Activated CD8-positive, alpha-beta memory T cell treated with anti-CD3 and anti-CD28 coated beads for 36 hours (primary cell): ENCODE data around the gene STX4. TPM values are rescaled to one million over a fixed set of nuclear protein-coding genes. Genes with fewer than 3 reads are reported as not detected.
"Not testable (repeated sequence)": the region's sequence is repeated elsewhere in the genome, so short reads cannot be mapped to it uniquely, and the experiment has no call there.

Source experiments
- CTCF ChIA-PET: fragments of 350-600 bp; sonication (Branson Sonifier 250); formaldehyde crosslinking; loops from one replicate; lab custom pipeline; 2021; ENCODE audit warnings: antibody characterized with exemption; lab: Charles Lee
- POLR2A ChIA-PET: fragments of 350-600 bp; sonication (Branson Sonifier 250); formaldehyde crosslinking; loops from one replicate; lab custom pipeline; 2021; ENCODE audit warnings: antibody characterized with exemption; lab: Charles Lee
- total RNA-seq, 2 experiments: library from RNA; stranded (reverse); gene quantifications; one replicate each; pipeline ENCODE4 v1.2.3, GENCODE V29; 2021

The STX4 gene
- total RNA-seq, 2 experiments from 2014 or later = 40.0 to 41.2 TPM

DNA sequence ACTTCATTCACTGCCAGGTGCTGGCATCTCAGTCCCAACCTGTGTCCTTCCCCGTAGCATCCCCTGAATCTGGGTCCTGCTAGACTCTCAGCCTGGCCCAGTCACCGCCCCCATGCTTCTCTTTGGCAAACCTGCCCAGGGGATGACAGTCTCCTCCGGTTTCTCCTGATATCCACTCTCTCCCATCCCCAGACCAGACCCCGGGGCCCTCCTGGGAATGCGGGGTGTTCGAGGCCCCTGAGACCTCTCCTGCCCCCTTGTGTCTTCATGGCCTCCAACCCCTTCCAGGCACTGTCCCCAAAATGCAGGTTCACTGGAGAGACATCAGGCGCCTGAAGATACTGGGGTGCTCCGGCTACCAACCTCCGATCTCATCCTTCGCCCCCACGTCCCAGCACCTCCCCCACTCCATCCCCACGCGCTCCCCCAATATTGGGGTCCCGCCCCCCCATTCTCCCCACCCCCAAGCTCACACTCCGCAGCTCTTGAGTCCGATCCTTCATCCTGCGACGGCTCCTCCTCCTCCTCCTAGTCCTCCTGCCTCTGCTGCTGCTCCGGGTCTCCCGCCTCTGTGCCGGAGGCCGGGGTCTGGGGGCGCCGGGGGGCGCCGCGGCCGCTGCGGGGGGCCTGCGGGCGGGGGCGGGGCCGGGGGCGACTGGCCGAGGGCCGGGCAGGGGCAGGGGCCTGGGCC is 23.3 kb upstream of the STX4 start:
- ChIA-PET POLR2A (no interaction called here), CTCF (no interaction called here)

DNA sequence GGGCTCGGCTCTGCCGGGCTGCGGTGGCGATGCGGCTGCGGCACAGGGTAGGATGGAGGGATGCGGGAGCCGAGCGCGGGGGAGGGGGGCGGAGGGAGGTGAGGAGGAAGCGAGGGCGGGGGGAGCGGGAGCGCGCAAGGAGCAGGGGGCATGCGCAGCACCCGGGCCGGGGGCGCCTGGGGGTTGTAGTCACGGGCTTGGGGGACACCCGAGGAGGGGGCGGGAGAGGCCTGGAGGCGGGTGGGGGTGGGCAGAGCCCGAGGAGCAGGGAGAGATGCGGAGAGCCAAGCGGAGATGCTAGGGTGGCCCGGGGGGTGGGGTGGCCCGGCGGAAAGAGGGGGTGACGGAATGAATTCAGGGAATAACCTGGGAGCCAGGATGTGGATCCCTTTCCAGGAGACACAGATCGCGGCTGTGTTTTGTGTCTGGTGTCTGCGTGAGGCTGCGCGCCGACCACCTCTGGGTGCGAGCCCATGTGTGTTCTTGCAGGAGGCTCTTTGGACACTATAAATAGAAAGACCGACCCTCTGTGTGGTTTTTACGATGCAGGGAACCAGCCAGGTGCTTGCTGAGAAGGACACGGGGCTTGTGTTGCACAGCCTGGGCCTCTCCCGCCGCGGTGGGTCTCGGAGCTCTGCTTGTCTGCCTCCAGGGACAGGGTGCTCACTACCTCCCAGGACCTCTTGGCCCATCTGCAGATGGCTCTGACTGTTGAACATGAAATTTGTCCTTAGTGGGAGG is 22.6 kb upstream of the STX4 start, which contains the start of gene STX1B:
Gene STX1B, minus strand, starts transcription at position 54 of the 741 bp plus-strand sequence. CDS start 242 bp downstream, outside the sequence.
- ChIA-PET CTCF (no interaction called here), POLR2A (no interaction called here)

DNA sequence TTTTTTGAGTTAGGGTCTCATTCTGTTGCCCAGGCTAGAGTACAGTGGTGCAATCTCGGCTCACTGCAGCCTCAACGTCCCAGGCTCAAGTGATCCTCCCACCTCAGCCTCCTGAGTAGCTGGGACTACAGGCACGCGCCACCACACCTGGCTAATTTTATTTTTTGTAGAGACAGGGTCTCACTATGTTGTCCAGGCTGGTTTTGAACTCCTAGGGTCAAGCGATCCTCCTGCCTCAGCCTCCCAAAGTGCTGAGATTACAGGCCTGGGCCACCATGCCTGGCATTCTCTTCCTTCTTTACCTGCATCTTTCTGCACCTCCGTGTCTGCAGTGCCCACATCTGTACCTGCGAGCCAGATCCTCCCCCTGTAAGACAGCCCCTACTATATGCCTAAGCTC is 21.5 kb upstream of the STX4 start:
- CTCF ChIA-PET, POLR2A ChIA-PET: not testable (repeated sequence)

DNA sequence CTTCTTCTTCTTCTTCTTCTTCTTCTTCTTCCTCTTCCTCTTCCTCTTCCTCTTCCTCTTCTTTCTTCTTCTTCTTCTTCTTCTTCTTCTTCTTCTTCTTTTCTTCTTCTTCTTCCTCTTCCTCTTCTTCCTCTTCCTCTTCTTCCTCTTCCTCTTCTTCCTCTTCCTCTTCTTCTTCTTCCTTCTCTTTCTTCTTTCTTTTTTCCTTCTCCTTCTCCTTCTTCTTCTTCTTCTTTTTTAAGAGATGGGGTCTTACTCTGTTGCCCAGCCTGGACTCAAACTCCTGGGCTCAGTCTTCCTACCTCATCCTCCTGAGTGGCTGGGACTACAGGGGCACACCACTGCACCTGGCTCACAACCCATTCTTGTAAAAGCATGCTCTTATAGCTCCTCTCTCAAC is 20.1 kb upstream of the STX4 start:
- POLR2A ChIA-PET, CTCF ChIA-PET: not testable (repeated sequence)

DNA sequence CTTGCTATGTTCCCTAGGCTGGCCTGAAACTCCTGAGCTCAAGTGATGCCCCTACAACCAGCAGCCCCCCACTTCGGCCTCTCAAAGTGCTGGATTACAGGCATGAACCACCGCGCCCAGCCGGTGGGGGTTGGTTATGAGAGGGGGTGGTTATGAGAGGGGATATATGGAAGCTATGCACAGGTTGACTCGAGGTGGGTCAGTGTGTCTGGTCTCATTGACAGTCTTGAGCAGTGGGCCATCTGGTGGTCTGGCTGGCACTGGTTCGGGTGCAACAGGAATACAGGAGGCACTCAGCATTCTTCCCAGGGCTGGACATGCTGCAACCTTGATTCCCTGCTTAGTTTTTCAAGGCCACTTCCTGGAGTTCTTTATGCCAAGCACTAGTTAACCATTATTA is 17.3 kb upstream of the STX4 start:
- ChIA-PET CTCF (interaction anchor here (0.7 to 1.2 kb wide), 2 partner anchors 13 to 215 kb away, joined by 3 to 5 read pairs; no protein-coding TSS in a partner anchor), POLR2A (no interaction called here)

DNA sequence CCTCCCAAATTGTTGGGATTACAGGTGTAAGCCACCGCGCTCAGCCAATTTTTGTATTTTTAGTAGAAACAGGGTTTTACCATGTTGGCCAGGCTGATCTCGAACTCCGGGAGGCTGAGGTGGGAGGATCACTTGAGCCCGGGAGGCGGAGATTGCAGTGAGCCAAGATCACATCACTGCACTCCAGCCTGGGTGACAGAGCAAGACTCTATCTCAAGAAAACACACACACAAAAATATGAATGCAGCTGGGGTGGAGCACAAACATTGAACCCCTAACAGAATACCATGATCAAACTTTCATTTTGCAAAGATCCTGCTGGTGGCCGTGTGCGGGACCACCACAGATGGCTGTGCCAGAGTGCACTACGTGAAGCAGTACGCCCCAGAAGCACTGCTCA is 15.6 kb upstream of the STX4 start:
- CTCF ChIA-PET, POLR2A ChIA-PET: not testable (repeated sequence)

DNA sequence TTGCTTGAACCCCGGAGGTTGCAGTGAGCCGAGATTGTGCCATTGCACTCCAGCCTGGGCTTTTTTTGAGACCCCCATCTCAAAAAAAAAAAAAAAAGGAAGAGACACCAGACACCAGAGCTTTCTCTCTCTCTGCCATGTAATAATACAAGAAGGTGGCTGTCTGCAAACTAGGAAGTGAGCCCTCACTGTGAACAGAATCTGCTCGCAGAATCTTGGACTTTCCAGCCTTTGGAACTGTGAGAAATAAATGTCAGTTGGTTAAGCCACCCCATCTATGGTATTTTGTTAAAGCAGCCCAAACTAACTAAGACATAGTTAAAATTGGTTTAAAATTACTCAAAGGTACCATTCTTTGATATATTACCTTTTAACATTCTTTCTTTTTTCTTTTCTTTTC is 12.8 kb upstream of the STX4 start:
- CTCF ChIA-PET = interaction anchor here (0.7 kb wide), 1 partner anchor 17 kb away, joined by 3 read pairs; no protein-coding TSS in a partner anchor
- POLR2A ChIA-PET = no interaction called here

DNA sequence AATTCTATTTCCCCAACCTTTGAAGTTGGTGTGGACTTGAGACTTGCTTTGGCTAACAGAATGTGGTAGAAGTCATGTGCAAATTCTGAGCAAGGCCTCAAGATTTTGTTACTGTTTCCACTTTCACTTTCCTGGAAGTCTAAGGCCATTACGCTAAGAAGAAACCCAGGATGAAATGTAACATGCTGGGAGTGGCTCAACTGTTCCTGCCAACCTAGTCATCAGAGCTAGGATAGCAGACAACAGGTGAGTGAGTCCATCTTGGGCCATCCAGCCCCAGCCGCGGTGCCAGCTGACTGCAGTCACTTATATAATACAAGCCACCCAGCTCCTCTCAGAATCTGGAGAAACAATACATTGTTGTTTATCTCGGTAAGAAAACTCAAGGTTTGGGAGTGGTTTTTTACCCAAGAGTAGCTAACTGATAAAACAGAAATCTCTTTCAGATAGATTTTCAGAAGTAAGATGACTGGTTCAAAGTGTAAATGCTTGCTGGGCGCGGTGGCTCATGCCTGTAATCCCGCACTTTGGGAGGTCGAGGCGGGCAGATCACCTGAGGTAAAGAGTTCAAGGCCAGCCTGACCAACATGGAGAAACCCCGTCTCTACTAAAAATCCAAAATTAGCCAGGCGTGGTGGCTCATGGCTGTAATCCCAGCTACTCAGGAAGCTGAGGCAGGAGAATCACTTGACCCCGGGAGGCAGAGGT is 10.7 kb upstream of the STX4 start:
- ChIA-PET CTCF (no interaction called here), POLR2A (interaction anchor here (0.5 kb wide), 1 partner anchor 94 kb away, joined by 3 read pairs; no protein-coding TSS in a partner anchor)

DNA sequence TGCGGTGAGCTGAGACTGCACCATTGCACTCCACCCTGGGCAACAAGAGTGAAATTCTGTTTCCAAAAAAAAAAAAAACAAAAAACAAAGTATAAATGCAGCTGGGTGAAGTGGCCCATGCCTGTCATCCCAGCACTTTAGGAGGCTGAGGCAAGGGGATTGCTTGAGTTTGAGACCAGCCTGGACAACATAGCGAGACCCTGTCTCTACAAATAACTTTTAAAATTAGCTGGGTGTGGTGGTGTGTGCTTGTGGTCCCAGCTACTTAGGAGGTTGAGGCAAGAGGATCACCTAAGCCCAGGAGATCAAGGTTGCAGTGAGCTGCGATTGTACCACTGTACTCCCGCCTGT is 10.1 kb upstream of the STX4 start:
- ChIA-PET CTCF (no interaction called here), POLR2A (no interaction called here)

DNA sequence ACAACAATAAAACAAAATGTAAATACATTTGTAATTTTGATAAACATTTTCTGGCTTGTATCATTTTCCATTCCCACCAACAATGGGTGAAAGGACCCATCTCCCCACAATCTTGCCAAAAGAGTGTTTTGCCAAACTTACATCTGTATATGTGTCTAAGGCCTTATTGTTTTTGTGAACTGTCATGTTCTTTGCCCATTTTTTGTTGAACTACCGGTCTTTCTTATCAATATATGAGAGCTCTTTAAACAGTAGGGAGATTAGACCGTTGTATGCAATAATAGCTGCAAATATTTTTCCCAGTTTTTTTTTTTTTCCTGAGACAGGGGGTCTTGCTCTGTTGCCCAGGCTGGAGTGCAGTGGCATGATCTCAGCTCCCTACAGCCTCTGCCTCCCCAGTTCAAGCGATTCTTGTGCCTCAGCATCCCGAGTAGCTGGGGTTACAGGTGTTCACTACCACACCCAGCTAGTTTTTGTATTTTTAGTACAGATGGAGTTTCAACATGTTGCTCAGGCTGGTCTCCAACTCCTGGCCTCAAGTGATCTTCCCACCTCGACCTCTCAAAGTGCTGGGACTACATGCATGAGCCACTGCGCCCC is 9.6 kb upstream of the STX4 start:
- ChIA-PET POLR2A (no interaction called here), CTCF (no interaction called here)

DNA sequence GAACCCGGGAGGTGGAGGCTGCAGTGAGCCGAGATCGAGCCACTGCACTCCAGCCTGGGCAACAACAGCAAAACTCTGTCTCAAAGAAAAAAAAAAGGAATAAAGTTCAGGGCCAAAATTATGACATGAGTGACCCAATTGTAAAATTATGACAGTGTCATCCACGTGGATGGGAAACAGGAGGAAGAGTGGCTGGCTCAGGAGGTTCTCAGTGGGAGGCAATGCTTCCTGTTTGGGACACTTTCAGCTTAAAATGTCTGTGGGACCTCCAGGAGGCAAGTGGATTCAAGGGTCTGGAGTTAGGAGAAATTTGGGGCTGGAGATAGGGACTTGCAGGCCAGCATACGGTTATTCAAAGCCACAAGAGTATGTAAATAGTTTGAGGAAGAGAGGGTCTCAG is 8.0 kb upstream of the STX4 start:
- POLR2A ChIA-PET = no interaction called here
- CTCF ChIA-PET = no interaction called here

DNA sequence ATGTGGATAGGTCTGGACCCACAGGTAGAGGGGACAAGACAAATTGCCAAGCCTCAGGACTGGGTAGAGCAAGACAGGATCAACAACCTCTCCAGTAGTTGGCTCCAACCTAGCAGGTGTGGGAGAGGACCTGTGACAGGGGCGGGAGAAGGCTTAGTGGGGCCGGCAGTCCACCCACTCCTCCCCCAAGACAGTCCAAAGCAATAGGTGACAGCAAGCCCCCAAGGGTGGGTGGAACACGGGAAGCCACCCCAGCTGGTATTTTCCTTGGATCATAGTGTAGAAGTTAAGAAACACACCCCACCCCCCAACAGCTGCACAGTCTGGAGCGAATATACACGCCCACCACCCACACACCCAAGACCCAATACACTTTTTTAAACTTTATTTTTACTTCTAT is 4.1 kb upstream of the STX4 start:
- ChIA-PET CTCF (no interaction called here), POLR2A (no interaction called here)

DNA sequence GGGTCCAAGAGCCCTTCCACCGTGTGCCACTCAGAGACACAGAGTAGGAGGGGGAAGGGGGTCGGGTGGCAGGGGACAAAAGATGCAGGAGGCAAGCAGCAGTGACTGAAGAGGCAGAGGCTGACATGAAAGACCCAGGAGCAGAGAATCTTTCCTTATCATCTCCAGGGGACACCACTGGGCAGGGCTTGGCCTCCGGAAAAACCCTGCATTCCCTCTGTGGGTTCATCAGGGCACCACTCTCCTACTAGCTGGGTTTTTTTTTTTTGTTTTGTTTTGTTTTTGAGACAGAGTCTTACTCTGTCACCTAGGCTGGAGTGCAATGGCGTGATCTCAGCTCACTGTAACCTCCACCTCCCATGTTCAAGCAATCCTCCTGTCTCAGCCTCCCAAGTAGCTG is 2.1 kb upstream of the STX4 start:
- ChIA-PET POLR2A (no interaction called here), CTCF (no interaction called here)

DNA sequence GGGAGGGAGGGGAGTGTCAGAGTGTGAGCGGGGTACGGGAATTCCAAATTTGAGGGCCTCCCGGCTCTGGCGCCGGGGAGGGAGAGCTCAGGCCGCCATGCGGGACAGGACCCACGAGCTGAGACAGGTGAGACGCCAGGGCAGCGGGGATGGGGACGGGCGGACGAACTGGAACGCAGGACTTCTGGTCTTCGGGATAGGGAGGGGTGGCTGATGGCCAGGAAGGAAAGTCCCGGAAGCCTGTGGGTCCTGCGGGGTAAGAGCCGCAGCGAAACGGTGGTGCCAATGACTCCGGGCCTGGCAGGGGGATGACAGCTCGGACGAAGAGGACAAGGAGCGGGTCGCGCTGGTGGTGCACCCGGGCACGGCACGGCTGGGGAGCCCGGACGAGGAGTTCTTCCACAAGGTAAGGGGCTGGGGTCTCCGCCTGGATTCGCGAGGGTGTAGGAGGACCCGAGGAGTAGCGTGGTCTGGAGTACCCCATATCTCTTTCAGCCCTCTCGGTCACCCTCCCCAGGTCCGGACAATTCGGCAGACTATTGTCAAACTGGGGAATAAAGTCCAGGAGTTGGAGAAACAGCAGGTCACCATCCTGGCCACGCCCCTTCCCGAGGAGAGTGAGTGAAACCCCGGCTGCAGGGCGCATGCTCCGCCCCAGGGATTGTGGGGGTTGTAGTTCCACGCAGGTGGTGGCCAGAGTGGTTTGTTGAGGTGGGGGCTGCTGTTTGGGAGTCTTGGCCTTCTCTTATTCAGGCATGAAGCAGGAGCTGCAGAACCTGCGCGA is 543 bp downstream of the STX4 start:
- ChIA-PET CTCF (interaction anchor here (0.9 to 1.0 kb wide), 2 partner anchors 49 to 80 kb away, joined by 3 read pairs; partner anchors contain the start of gene HSD3B7), POLR2A (interaction anchor here (0.6 to 1.5 kb wide), 5 partner anchors 61 to 426 kb away, joined by 3 to 4 read pairs (median 3); partner anchors contain the start of genes ARMC5, KAT8 and VKORC1)

DNA sequence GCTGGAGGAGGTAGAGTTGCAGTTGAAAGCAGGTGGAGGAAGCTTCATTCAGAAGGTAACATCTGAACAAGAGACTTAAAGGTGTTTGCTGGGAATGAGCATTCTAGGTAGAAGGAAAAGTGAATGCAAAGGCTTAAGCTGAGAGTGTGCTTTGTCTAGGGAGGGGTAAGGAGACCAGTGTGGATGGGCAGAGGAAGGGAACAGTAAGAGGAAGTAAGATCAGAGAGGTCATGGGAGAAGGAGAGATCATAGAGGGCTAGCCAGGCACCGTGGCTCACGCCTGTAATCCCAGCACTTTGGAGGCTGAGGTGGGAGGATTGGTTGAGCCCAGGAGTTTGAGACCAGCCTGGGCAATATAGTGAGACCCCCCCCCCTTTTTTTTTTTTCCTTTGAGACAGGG is 3.3 kb downstream of the STX4 start:
- ChIA-PET CTCF (interaction anchor here (0.6 to 1.8 kb wide), 3 partner anchors 52 to 105 kb away, joined by 3 to 4 read pairs (median 4); partner anchors contain the start of gene HSD3B7), POLR2A (no interaction called here)

DNA sequence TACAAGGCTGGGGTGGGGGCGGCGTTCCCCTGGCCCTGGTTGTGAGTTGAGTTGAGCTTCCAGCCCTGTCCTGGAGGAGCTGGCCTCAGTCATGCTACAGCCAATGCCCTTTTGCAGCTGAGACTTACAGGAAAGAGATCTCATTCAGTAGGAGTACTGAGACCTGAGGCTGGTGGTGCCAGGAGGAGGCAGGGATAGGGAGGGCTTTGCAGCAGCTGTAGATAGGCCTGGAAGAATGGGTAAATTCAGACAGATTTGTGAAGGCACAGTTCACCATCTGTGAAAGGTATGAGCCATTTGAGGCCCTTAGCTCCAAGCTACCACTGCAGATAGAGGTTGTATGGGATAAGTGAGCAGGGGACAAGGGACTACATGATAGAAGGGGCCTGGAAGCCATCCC is 5.6 kb downstream of the STX4 start:
- ChIA-PET CTCF (interaction anchor here (1.1 kb wide), 1 partner anchor 96 kb away, joined by 4 read pairs; no protein-coding TSS in a partner anchor), POLR2A (no interaction called here)

DNA sequence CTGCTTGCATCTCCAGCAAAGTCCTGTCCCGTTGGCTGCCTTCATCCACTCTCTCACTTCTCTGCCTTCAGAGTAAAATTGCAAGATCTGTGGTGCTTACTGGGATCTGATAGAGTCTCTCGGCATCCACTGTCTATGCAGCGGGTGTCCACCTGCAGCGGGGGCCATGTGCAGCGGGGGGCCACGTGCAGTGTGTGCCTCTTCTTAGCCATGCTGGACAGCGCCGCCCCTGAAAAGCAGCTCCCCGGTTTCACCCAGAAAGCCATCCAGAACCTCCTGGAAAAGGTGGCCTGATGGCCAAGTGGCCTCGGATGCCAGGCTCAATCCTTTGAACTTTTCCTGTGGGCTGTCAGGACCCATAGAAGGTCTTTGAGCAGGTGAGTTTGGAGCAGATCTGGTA is 9.5 kb downstream of the STX4 start:
- POLR2A ChIA-PET = no interaction called here
- CTCF ChIA-PET = interaction anchor here (1.2 kb wide), 1 partner anchor 18 kb away, joined by 3 read pairs; no protein-coding TSS in a partner anchor

DNA sequence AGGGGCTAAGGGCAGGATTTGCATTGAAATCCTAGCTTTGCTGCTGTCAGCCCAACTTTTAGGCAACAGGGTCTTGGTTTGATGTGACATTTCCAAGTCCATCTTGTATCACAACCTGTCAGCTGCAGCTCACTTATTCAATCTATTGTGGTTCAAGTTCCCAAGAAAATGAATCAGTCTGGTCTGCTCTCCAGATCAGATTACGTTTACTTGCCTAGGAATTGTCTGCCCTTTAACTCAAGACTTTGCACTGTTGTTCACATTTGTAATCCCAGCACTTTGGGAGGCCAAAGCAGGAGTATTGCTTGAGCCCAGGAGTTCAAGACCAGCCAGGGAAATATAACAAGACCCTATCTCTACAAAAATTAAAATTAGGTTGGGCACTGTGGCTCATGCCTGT is 10.0 kb downstream of the STX4 start:
- ChIA-PET POLR2A (no interaction called here), CTCF (interaction anchor here (0.7 kb wide), 1 partner anchor 103 kb away, joined by 3 read pairs; no protein-coding TSS in a partner anchor)
